Activated CD4-positive, alpha-beta T cell treated with anti-CD3 and anti-CD28 coated beads for 24 hours (primary cell): Measurements from ENCODE around the gene PEX26.
"Not testable (repeated sequence)": the region's sequence is repeated elsewhere in the genome, so short reads cannot be mapped to it uniquely, and the experiment has no call there.

Experiments used
- DNase-seq, 2 donors: peaks; one replicate each; pipeline ENCODE4 v3.0.0-alpha.2; 2020; ENCODE audit warnings: low read depth in 2 of 2

The PEX26 gene

GRCh38 chr22:18071307-18071967, 6.4 kb upstream of the PEX26 start:
- not testable (repeated sequence) for DNase-seq

GRCh38 chr22:18071968-18072310, 5.9 kb upstream of the PEX26 start:
- DNase-seq: no peak

GRCh38 chr22:18073467-18073866, 4.3 kb upstream of the PEX26 start:
- no peak for DNase-seq

GRCh38 chr22:18073927-18074326, 3.9 kb upstream of the PEX26 start:
- DNase-seq: not testable (repeated sequence)

GRCh38 chr22:18075101-18075719, 2.6 kb upstream of the PEX26 start:
- DNase-seq: no peak

- DNase-seq: peak in 1 of 2 donors; percentile 46
Observed at GRCh38 chr22:18075720-18076497, 1.9 kb upstream of the PEX26 start.

- no peak for DNase-seq
Observed at GRCh38 chr22:18077087-18077638, 627 bp upstream of the PEX26 start.

- DNase-seq: peak in 1 of 2 donors; percentile 35
Observed at GRCh38 chr22:18078329-18079041, 695 bp downstream of the PEX26 start.

- no peak for DNase-seq
Observed at GRCh38 chr22:18079706-18080233, 2.0 kb downstream of the PEX26 start.

- DNase-seq: no peak
Observed at GRCh38 chr22:18081416-18081815, 3.6 kb downstream of the PEX26 start.

- no peak for DNase-seq
Observed at GRCh38 chr22:18082467-18082866, 4.7 kb downstream of the PEX26 start.

GRCh38 chr22:18083406-18083805, 5.6 kb downstream of the PEX26 start:
- DNase-seq: no peak

GRCh38 chr22:18085188-18085587, 7.4 kb downstream of the PEX26 start:
- DNase-seq: no peak

GRCh38 chr22:18087350-18087855, 9.6 kb downstream of the PEX26 start:
- no peak for DNase-seq

- no peak for DNase-seq
Observed at GRCh38 chr22:18088825-18089568, 11.2 kb downstream of the PEX26 start.

- DNase-seq: no peak
Observed at GRCh38 chr22:18090286-18090685, 12.5 kb downstream of the PEX26 start.

GRCh38 chr22:18091478-18091877, 13.7 kb downstream of the PEX26 start:
- no peak for DNase-seq

GRCh38 chr22:18091916-18092526, 14.2 kb downstream of the PEX26 start:
- DNase-seq: no peak

GRCh38 chr22:18093661-18094060, 15.9 kb downstream of the PEX26 start:
- no peak for DNase-seq

GRCh38 chr22:18095101-18095805, 17.5 kb downstream of the PEX26 start:
- no peak for DNase-seq
